ENCODE measurements around the gene NT5C3B.

DNA sequence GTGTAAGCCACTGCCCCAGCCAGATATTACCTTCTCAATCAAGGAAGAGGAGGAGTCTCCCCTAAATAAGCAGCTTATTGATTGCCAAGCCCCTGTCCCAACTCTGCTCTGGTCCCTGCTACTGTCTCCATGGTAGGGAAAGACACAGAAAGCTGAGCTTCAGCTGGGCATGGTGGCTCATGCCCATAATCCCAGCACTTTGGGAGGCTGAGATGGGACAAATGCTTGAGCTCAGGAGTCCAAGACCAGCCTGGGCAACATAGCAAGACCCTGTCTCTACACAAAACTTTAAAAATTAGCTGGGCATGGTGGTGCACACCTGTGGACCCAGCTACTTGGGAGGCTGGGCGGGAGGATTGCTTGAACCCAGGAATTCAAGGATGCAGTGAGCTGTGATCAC, 56.1 kb downstream of the NT5C3B start:
- TF ChIP-seq POLR2AphosphoS5 (IDR thresholded peaks at IDR 0.05; ENCODE audit: low read depth, low read length) (no peak), POLR2A (IDR thresholded peaks at IDR 0.05; ENCODE audit: low read depth, low read length) (no peak), TAF1 (IDR thresholded peaks at IDR 0.05; ENCODE audit: borderline replicate concordance, low read depth, low read length) (no peak)
